Subcutaneous adipose tissue (tissue), 4 donors: Measurements from ENCODE around the gene CROCC. TPM values are rescaled to one million over a fixed set of nuclear protein-coding genes. Genes with fewer than 3 reads are reported as not detected.

Source experiments
- CTCF ChIP-seq: fragments of 450-650 bp; IDR thresholded peaks from one replicate; pipeline ENCODE4 v1.5.1; 2016; ENCODE audit warnings: low read depth, mild to moderate bottlenecking, control low read depth, antibody characterized with exemption, moderate library complexity
- total RNA-seq, 4 donors: library from RNA; depleted of rRNA; stranded (reverse); fragments of >200 nt; gene quantifications; one replicate each; pipeline ENCODE4 v1.1.0, GENCODE V29; 2016

Gene CROCC
- total RNA-seq, 4 donors from 2014 or later: 7.7 to 32.4 (median 14.8) TPM

GRCh38 chr1:16900751-16901150, 21.0 kb upstream of the CROCC start:
- no peak for TF ChIP-seq CTCF

GRCh38 chr1:16903054-16903453, 18.7 kb upstream of the CROCC start:
- TF ChIP-seq CTCF: no peak

- no peak for TF ChIP-seq CTCF
These were observed 18.3 kb upstream of the CROCC start for GRCh38 chr1:16903458-16903796.

- TF ChIP-seq CTCF: no peak
These were observed 17.1 kb upstream of the CROCC start for GRCh38 chr1:16904560-16905109.

GRCh38 chr1:16905110-16905867, 16.4 kb upstream of the CROCC start:
- TF ChIP-seq CTCF: no peak

- TF ChIP-seq CTCF: no peak
These were observed 15.6 kb upstream of the CROCC start for GRCh38 chr1:16905868-16906702.

- no peak for TF ChIP-seq CTCF
These were observed 14.9 kb upstream of the CROCC start for GRCh38 chr1:16906873-16907272.
